Body of pancreas (tissue), 4 donors: ENCODE measurements around the gene TNFRSF4.

Experiments
- CTCF ChIP-seq, 7 experiments: fragments of 450-650 bp in 4 of 7; fragments of 200-600 bp in 3 of 7; sonication (generic) in 3 of 7; IDR thresholded peaks; one replicate each; pipeline ENCODE4 v1.5.1; 2016 to 2019; ENCODE audit warnings: antibody characterized with exemption in 7 of 7
- POLR2A ChIP-seq, 3 donors: fragments of 450-650 bp; IDR thresholded peaks; one replicate each; pipeline ENCODE4 v1.6.1; 2016; ENCODE audit warnings: antibody characterized with exemption in 3 of 3, mild to moderate bottlenecking in 2 of 3

- no peak for TF ChIP-seq CTCF (IDR thresholded peaks at IDR 0.05)
- no peak for TF ChIP-seq POLR2A (IDR thresholded peaks at IDR 0.05)
These were observed 6.4 kb downstream of the TNFRSF4 start for GRCh38 chr1:1207571-1207892.
